ENCODE measurements around the gene SLX4IP.

SLX4IP gene

DNA sequence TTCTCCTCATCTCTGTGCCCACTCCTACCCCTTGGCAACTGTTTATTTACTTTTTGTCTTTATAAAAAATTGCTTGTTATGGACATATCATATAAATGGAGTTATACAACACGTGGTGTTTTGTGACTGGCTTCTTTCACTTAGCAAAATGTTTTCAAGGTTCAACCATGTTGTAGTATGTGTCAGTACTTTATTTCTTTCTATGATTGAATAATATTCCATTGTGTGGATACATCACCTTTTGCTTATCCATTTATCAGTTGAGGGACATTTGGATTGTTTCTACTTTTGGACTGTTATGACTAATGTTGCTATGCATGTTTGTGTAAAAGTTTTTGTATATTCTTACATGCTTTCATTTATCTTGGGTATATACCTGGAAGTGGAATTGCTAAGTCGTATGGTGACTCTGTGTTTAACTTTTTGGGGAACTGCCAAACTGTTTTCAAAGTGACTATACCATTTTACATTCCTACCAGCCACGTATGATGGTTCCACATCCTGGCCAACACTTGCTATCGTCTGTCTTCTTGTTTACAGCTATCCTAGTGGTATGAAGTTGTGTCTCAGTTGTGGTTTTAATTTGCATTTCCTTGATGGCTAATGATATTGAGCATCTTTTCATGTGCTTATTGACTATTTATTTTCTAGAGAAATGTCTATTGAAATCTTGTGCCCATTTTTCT lies 84.4 kb downstream of the SLX4IP start:
- H3K4me3 ChIP-seq (ENCODE audit: low read depth, low read length), result no peak overlapping the region

DNA sequence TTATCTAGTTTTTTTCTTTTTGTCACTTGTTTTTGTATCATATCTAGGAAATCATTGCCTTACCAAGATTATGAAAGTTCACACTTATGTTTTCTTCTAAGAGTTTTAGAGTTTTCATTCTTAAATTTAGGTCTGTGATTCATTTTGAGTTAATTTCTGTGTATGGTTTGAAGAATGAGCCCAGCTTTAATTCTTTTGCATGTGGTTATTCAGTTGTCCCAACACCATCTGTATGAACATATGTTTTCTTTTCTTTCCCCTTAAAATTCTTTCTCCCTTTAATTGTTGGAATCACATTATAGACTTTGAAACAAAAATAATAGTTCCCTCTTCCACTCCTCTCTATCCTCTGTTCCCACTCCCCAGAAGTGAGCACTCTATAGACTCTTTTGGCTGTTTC lies 85.4 kb downstream of the SLX4IP start:
- H3K4me3 ChIP-seq (ENCODE audit: low read depth, low read length), result no peak overlapping the region

DNA sequence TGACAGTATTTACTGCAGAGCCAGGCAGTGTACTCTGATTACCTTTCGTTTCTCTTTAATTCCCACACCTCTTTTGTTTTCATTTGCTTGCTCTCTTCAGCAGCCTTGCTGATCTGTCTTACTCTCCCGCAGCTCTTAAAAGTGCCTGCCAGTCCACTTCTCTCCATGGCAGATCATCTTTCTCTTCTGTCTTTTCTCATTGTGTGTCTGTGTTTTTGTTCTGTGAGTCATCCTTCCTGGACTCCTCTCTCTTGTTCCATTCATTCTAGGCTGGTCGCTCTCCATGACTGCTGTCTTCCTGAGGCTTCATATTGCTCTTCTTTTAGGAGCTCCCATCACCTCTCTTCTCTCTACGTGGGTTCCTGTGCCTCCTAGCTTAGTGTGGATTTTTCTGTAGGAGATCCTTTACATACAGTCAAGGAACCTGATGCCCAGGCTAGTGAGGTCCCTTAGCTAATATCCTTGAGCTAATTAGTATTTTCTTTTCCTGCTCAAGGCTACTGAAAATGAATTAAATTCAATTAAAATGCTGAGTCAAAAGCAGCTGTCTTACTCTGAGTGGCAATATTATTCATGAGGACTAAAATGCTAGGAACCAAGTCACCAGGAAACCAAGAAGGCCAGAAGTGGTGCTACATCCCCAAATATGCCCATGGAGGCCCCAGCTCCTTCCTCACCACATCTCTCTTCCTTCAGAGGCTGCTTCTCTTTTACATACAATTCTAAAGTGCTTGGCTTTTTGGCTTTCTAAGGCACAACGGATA lies 86.1 kb downstream of the SLX4IP start:
- no peak overlapping the region for H3K4me3 ChIP-seq (ENCODE audit: low read depth, low read length)

DNA sequence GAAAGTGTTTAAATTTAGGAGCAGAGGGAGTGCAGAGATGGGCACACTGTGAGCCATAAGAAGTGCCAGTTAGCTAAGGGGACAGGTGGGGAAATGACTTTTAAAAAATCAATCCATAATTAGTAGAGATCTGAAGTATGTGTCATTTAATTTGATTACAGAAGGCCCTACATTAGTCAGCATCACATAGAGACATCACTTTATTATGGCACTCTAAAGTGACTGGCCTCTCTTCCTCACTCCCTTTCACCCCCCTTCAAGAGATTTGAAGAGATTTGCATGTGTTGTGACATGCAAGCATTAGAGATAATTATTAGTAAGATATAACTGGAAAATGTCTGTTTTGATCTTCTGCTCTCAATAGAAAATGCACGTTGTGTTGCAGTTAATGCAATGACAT lies 86.7 kb downstream of the SLX4IP start:
- H3K4me3 ChIP-seq (ENCODE audit: low read depth, low read length), result no peak overlapping the region

DNA sequence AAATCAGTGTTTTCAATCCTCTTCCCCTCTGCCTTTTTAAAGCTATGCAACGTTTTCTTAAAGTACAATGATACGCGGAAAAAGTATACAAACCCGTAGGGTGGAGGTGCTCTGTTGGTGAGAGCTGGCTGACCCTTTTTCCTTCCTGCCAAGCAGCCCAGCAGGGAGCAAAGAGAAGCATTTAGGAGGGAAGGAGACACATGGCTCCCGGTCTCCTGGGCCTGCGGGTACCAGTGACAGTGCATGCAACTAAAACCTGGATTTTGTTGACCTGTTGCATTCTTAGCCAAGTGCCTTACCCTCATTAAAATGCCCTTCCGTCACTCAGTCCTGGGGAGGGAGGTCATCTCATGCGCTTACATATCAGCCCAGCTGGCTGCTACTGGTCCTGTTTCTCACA lies 87.2 kb downstream of the SLX4IP start:
- H3K4me3 ChIP-seq (ENCODE audit: low read depth, low read length), result no peak overlapping the region

DNA sequence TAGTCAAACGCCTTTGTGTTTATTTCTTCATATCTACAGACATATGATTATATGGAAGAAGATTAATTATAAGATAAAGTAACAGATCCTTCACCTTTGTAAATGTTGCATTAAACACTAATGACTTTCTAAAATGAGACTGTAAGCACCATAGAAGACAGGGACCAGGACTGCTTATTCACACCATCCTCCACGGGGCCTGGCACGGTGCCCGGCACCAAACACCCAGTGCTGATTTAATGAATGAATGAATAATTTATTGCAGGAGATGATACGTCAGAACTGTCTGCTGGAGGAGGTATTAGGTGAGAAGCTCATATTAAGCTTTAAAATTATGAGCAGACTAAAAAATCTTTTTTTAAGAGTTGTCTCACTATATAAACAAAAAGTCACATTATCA lies 88.3 kb downstream of the SLX4IP start:
- no peak overlapping the region for H3K4me3 ChIP-seq (ENCODE audit: low read depth, low read length)

DNA sequence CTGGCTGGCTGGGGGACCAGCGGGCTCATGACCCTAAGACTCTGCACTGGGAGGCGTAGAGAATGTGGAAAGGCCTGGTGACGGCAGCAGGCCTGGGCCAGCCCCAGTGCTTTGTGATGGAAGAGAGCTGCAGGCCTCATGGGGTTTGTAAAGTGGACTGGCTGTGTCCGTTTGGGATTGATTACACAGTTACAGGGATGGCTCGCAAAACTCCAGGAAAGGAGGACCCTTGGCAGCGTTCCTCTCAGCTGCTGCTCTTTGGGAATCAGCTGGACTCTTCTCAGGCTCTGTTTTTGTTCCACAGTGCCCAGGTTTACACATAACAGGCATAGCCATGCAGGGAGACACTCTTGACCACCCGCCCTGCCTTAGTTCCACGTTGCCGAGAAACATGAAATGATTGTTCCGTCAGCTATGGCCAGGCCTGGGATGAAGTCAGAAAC lies 89.0 kb downstream of the SLX4IP start:
- no peak overlapping the region for H3K4me3 ChIP-seq (ENCODE audit: low read depth, low read length)

DNA sequence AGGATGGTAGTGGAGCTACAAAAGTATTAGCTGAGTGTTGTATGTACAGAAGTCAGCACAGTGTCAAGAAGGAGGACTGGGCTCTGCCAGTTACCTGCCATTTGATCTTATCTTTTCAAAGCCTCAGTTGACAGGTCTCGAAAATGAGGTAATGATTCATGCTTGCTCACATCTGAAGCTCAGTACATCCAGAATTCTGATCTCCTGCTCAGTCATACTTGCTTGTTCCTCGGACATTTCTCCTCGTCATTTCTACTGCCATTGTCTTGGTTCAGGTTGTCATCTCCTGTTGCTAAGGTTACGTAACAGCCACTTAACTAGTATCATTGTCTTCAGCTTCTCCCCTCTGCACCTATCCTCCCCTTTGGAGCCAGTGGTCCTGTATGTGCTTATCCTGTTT lies 89.5 kb downstream of the SLX4IP start:
- H3K4me3 ChIP-seq (ENCODE audit: low read depth, low read length), result no peak overlapping the region

DNA sequence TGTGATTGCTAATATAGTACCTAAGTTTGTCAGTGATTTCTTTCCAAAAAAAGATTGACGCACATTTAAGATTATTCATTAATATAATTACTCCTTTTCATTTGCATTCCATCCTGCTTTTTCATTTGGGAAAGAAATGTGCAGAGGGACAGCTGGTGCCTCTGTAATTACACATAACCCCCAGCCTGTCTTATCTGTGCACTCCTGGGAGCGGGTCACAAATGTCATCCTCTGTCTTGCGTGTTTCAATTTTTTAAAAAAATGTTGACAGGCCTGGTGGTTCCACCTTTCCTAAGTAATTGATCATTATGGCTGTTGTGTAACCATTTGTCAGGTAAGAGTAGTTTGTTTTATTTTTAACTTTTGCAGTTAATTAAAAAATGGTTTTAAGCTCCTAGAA lies 92.7 kb downstream of the SLX4IP start:
- H3K4me3 ChIP-seq (ENCODE audit: low read depth, low read length), result no peak overlapping the region

DNA sequence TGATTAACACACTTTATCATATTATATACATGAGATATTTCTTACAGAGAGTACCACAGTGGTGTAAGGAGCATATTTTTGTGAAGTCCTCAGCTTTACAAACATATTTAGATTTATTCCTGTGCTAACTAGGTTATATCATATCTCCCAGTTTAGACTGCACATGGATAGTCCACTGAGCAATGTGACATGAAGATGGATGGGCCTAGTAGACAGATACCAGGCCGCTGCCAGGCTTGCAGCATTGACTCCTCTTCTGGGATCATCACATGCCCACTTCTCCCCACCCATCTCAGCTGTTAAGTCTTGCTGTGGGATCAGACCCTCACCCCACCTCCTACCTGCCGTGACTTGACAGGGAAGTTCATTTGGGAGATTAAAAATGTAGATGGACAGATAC lies 95.8 kb downstream of the SLX4IP start:
- no peak overlapping the region for H3K4me3 ChIP-seq (ENCODE audit: low read depth, low read length)

DNA sequence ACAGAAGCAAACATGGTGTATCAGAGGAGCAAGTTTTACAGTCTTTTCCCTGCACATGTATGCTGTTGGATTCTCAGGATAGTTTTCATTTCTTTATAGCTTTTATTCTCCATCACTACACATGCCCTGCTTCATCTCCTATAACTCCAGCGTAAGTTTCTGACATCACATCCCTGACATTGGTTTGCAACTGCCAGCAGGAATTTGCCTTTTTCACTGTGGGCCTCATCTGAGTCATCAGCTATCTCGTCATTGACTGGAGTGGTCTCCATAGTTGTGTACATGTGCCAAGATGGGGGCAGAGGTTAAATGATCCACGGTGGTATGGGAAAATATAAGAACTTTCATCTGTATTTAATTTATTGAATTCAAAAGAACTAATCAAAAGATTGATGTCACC lies 96.7 kb downstream of the SLX4IP start:
- no peak overlapping the region for H3K4me3 ChIP-seq (ENCODE audit: low read depth, low read length)

DNA sequence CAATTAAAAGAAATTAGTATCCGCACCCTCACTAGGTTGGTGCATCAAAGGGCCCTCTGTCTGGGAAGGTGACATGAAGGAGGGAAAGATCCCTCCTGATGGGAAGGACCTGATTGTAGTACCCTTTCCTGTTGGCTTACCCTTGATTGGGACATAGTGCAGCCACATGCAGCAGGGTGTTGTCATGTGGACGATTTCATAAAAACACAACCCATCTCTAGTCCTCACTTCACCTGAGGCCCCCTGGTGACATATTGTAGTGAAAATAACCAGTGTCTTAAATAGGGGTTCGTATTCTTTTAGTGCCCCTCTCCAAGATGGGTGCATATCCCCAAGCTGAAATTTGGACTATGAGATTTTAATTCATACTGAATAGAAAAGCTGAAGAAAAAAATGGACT lies 97.3 kb downstream of the SLX4IP start:
- no peak overlapping the region for H3K4me3 ChIP-seq (ENCODE audit: low read depth, low read length)

DNA sequence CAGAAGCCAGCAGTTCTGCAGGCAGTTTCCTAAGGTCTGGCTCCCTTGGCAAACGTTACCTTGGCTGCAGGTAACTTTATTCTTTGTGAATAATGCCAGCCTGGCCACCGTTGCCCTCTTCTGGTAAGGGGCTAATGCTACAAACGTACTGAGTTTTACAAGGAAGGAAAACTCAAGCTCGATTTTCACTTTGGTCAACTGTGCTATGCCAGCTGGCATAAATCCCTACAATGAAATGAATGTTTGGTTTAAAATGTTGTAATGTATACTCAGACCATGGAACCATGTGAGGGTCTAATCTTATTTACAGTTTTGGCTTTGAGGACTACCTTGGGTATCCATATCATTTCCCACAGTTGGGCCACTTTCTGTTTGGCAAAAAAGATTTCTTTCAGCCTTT lies 101.4 kb downstream of the SLX4IP start:
- H3K4me3 ChIP-seq (ENCODE audit: low read depth, low read length), result no peak overlapping the region

DNA sequence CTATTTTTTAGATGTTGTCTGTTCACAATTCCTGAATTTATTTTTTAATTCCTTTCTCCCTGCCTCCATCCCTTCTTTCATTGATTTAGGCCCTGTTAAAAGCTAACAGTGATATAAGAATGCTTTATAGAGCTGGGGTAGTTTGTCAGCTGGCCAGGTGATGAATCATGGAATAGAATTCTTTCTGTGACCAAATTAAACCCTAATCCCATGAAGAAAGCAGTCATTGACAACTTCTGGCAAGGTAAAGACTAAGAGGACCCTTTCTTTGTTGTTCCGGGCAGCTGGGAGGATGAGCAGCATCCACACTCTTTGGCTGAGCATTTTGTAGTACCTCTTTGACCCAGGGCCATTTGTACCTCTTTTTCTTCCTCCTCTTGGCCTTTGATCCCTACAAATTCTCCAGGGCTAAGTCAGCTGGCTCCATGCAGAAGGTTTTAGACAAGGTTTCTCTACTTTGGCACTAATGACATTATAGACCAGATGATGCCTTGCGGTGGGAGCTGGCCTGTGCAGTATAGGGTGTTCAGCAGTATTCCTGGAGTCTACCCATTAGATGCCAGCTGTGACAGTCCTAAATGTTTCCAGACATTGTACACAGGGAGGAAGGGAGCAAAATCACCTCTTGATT lies 102.9 kb downstream of the SLX4IP start:
- H3K4me3 ChIP-seq (ENCODE audit: low read depth, low read length), result no peak overlapping the region

DNA sequence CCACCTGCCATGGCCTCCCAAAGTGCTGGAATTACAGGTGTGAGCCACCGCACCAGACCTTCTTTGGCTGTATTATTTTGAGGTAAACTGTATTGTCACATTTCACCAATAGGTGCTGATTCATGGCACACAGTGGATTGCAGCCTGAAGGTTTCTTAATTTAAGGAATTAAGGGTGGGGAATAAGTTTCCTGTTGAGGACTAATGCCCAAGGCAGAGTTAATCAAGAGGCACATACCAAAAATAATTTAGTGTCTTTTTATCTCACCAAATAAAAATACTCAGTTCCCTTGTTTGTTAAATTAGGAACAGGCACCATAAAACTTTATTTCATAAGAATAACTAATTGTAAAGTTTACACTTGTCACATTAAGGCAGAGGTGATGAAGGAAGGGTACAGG lies 103.7 kb downstream of the SLX4IP start:
- H3K4me3 ChIP-seq (ENCODE audit: low read depth, low read length), result no peak overlapping the region

DNA sequence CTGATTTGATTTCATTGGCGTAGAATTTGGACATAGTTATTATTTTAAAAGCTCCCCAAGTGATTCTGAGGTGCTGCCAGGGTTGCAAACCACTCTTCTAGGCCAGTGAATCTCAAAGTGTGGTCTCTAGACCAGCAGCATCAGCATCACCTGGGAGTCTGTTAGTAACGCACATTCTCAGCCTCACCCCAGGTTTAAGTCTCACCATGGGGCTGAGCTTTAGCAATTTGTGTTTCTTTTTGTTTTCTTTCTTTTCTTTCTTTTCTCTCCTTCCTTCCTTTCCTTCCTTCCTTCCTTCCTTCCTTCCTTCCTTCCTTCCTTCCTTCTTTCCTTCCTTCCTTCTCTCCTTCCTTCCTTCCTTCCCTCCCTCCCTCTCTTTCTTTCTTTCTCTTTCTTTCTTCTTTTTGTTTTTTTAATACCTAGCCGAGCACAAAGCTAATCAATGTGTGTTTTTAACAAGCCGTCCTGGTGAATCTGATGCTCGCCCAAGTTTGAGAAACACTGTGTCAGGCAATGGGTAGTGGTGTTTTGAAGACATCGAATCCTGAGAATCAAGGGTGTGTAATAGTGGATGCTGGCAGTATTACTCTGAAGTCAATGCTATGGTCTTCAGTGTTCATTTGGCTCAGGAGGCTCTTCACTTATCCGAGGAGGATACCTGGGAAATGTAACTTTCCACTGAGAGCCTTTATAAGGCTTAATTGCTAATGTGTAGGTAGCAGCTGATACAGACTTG lies 104.9 kb downstream of the SLX4IP start:
- H3K4me3 ChIP-seq (ENCODE audit: low read depth, low read length), result no peak overlapping the region

DNA sequence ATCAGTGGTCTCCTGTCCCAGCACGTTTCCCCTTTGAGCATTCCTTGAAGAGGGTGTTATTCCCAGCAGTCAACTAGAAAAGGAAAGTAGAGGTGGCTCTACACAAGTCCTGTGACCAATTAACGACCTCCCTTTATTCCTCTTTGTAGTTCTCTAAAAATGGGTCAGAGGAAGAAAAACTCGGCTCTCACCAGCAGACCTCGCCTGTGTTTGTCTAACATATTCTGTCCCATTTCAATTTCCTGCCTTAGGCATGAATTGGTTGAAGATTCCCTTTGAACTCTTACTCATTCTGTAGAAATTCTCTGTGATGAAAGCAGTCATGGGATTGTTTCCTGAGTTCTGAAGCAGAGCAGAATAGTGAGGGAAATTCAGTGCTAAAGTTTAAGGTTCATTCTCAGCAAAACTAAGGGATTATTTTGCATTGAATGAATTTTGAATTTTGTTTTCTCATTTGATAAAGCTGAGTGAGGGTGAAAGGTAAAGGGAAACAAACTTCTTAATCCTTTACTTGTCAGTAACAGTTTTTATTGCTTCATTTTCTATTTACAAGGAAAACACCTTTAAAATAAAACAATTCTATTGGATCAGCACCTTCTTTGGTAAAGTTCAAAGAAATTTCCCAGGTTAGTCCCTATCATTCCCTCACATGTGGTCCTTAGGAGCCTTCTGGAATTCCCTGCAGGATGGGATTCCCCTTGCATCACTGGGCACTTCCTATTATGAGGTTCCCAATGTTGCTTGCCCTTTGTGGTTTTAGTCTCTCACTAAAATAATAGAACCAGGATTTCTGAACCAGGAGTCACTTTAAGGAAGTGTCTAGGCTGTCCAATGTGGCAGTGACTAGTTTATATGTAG lies 105.8 kb downstream of the SLX4IP start:
- H3K4me3 ChIP-seq (ENCODE audit: low read depth, low read length), result no peak overlapping the region

DNA sequence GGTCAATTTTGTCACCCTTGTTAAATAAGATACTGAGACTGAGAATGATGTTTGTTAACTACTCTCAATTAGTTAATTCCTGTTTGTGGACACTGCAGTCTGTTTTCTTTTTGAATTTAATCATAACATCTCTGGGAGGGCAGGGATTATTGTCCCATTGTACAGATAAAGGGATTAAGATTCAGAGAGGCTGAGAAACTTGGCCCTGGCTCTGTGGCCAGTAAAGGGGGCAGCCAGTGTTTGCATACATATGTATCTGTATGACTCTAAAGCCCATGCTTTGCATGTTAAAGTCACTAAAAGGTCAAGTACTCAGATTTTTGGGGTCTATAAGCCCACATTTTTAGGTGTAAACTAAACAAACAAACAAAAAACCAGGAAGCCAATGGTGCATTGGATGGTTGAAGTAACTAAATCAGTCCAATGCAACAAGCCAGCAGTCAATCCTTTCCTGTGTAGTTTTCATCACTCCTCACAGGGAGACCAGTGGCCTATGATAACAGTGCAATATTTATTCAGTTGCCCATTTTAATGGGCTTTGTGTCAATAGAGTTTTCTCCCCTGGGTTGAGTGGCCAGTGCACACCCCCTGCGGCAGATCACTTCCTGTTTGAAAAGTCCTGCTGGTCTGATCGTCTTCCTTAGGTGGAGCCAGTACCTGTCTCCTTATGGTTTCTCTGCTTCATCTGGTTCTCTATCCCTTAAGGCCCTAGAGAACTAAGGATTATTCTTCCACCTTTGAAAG lies 106.7 kb downstream of the SLX4IP start:
- no peak overlapping the region for H3K4me3 ChIP-seq (ENCODE audit: low read depth, low read length)

DNA sequence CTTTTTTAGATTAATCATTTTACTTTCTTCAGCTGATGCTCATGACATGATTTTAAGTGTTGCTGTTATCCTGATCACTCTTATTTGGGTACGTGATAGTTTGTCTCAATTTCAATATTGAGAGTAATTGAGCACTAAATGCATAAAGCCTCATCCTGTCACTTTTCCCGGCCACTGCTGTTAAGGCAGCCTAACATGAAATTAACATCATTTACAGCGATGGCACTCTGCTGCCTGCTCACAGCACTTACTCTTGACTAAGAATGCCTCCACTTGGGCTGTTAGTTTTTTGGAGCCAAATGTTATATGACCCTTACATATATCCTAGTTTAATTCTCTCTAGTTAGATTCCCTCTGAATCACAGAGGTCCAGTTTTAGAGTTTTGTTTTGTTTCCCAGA lies 107.3 kb downstream of the SLX4IP start:
- no peak overlapping the region for H3K4me3 ChIP-seq (ENCODE audit: low read depth, low read length)

DNA sequence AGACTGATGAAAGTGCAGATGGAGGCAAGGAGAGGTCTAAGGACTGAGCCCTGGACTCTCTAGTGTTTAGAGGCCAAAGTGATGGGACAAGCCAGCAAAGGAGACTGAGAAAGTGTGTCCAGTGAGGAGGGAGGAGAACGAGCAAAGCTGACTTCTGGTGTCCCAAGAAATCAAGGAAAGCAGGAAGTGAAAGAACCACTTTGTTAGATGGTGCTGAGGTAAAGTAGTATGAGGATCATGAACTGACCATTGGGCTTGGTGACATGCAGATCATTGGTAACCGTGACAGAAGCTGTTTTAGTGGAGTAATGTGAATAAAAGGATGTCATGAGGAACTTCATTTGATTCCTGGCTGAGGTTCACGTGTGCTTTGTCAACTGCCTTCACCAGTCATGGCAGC lies 108.4 kb downstream of the SLX4IP start:
- no peak overlapping the region for H3K4me3 ChIP-seq (ENCODE audit: low read depth, low read length)

Data from iPS-11a (cell line).